Thyroid gland (tissue), 4 donors: ENCODE results near the gene IRS2.

Experiments
- POLR2A ChIP-seq, 2 donors: fragments of 450-650 bp; IDR thresholded peaks; one replicate each; pipeline ENCODE4 v1.6.1; 2017; ENCODE audit warnings: antibody characterized with exemption in 2 of 2, mild to moderate bottlenecking in 2 of 2, moderate library complexity in 1 of 2
- TF ChIP-seq, protein P1 (sequence below), 6 experiments: fragments of 200-600 bp in 3 of 6; fragments of 450-650 bp in 3 of 6; sonication (generic) in 3 of 6; IDR thresholded peaks; one replicate each; pipeline ENCODE4 v1.5.1; 2016 to 2019; ENCODE audit warnings: antibody characterized with exemption in 6 of 6, mild to moderate bottlenecking in 2 of 6, inconsistent platforms in 1 of 6, moderate library complexity in 1 of 6

- TF ChIP-seq, protein P1, sequence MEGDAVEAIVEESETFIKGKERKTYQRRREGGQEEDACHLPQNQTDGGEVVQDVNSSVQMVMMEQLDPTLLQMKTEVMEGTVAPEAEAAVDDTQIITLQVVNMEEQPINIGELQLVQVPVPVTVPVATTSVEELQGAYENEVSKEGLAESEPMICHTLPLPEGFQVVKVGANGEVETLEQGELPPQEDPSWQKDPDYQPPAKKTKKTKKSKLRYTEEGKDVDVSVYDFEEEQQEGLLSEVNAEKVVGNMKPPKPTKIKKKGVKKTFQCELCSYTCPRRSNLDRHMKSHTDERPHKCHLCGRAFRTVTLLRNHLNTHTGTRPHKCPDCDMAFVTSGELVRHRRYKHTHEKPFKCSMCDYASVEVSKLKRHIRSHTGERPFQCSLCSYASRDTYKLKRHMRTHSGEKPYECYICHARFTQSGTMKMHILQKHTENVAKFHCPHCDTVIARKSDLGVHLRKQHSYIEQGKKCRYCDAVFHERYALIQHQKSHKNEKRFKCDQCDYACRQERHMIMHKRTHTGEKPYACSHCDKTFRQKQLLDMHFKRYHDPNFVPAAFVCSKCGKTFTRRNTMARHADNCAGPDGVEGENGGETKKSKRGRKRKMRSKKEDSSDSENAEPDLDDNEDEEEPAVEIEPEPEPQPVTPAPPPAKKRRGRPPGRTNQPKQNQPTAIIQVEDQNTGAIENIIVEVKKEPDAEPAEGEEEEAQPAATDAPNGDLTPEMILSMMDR (IDR thresholded peaks at IDR 0.05): no peak
- TF ChIP-seq POLR2A (IDR thresholded peaks at IDR 0.05): no peak
Measured at GRCh38 chr13:109789262-109789661, 2.9 kb upstream of the IRS2 start.
